Large intestine (tissue), 3 donors: Measurements from ENCODE around the gene DHRS7. TPM values are rescaled to one million over a fixed set of nuclear protein-coding genes. Genes with fewer than 3 reads are reported as not detected.

Experiments
- DNase-seq, 2 donors: peaks; one replicate each; pipeline versions ENCODE4 v3.0.0 to v3.0.0-alpha.2; 2013
- H3K27ac ChIP-seq: one replicate; pipeline ENCODE4 v1.5.1; 2013; ENCODE audit warnings: low read length
- H3K27me3 ChIP-seq: 2 replicates; pipeline ENCODE4 v1.6.1; 2013; ENCODE audit warnings: low read length; ENCODE audit not compliant: control insufficient read depth, insufficient read depth
- H3K36me3 ChIP-seq: 2 replicates; pipeline ENCODE4 v1.6.1; 2013; ENCODE audit warnings: low read length; ENCODE audit not compliant: control insufficient read depth, insufficient read depth
- H3K4me1 ChIP-seq: one replicate; pipeline ENCODE4 v1.6.1; 2013; ENCODE audit warnings: low read length; ENCODE audit not compliant: control insufficient read depth, insufficient read depth
- H3K4me3 ChIP-seq: one replicate; pipeline ENCODE4 v1.5.1; 2013; ENCODE audit warnings: low read length
- H3K9me3 ChIP-seq: one replicate; pipeline ENCODE4 v1.6.1; 2013; ENCODE audit warnings: mild to moderate bottlenecking, low read depth, low read length, moderate library complexity; ENCODE audit not compliant: control insufficient read depth
- WGBS: methylation state at CpG from one replicate; pipeline ENCODE4 v1.1.5; 2013; ENCODE audit warnings: low lambda C conversion rate; ENCODE audit not compliant: insufficient coverage; 5-methylcytosine and 5-hydroxymethylcytosine counted together
- polyA plus RNA-seq: library from polyadenylated mRNA; unstranded; fragments of 120-200 nt; gene quantifications from one replicate; pipeline ENCODE4 v1.2.1, GENCODE V29; 2013

The DHRS7 gene
- polyA plus RNA-seq, 1 donor = 281 TPM

DNA sequence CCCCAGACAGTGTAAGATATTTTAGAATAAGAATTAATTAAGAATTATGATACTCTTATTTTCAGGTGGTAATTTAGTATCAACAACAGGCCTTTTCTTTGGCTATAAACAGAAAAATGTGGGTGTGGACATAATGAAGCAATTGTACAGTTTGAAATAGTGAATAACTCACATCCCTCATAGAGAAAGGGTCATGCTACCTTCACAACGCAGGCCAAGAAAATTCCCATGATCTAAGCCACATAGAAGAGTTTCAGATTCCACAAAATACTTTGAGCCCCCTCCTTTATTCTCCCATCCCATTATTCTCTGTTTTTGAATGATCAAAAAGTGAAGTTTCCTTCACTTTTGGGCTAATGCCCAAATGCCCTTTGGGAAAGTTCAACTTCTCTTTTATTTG, 23.5 kb upstream of the DHRS7 start:
- no peaks in the 10 kb centered on the region for H3K4me1 ChIP-seq
- peaks cover 4% of the 10 kb centered on the region for H3K27me3 ChIP-seq
- H3K36me3 ChIP-seq = no peaks in the 10 kb centered on the region
- no peak for DNase-seq
- no peak overlapping the region for H3K4me3 ChIP-seq
- H3K9me3 ChIP-seq = no peaks in the 10 kb centered on the region
- no CpG with 5 or more reads among the region's 1 CpG for WGBS
- H3K27ac ChIP-seq = no peak overlapping the region

GRCh38 chr14:60188115-60188514, 22.9 kb upstream of the DHRS7 start:
- no peak for DNase-seq
- Histone ChIP-seq H3K27ac (no peak overlapping the region), H3K4me3 (no peak overlapping the region), H3K4me1 (no peaks in the 10 kb centered on the region), H3K9me3 (no peaks in the 10 kb centered on the region), H3K27me3 (peaks cover 4% of the 10 kb centered on the region), H3K36me3 (no peaks in the 10 kb centered on the region)
- WGBS = no CpG with 5 or more reads among the region's 3 CpGs

DNA sequence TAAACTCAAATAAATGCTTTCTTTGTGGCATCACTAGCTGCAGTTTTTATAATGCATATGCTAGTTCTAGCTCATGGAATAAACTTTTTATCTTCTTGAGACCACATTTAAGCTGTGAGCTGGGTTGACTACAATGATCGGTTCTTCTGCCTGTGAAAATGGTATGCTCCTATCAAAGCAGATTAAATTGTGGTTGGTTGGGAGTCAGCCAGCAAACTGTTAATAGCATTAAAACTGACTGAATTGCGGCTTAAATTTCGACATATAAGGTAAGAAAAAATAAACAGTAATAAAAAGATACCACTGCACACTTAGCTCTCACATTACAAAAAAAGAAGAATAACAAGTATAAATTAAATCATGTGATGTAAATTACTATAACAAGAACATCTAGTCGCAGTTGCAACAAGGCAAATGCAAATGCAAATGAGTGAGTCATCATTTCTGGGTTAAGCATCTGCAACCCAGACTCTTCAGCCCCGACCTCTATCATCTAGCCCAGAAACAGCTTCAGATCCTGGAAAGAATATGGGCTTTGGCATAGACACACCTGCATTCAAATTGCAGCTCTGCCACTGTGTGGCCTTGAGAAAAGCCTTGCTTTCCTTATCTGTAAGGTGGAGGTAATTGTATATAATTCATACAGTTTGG, 19.8 kb upstream of the DHRS7 start:
- Histone ChIP-seq H3K27me3 (no peaks in the 10 kb centered on the region), H3K4me3 (no peak overlapping the region), H3K27ac (no peak overlapping the region), H3K4me1 (no peaks in the 10 kb centered on the region), H3K9me3 (no peaks in the 10 kb centered on the region), H3K36me3 (no peaks in the 10 kb centered on the region)
- DNase-seq = no peak
- 80% methylated on average over 1 of the region's 5 CpGs for WGBS

GRCh38 chr14:60184146-60184904, 19.1 kb upstream of the DHRS7 start:
- Histone ChIP-seq H3K4me1 (no peaks in the 10 kb centered on the region), H3K9me3 (no peaks in the 10 kb centered on the region), H3K4me3 (peak overlapping the region; percentile 29), H3K36me3 (no peaks in the 10 kb centered on the region), H3K27ac (no peak overlapping the region), H3K27me3 (no peaks in the 10 kb centered on the region)
- DNase-seq = peak; percentile 40 to 61
- WGBS = 0% methylated on average over 3 of the region's 5 CpGs

DNA sequence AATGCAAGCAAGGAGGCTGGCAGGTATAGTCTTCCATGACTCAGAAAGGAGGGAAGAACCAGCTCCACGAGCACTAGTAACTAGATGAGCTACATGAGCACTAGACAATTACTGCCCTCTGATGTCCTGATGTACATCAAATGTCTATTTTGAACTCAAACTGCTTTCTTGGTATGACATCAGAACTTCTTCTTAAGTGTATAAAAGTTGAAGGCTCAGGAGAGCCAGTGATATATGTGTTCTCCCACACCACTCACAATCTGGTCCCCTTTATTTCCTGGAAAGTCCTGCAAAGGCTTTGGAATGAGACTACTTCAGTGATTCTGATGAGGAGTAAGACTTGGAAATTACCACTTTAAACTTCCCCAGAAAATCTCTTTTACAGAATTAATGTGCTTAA, 18.5 kb upstream of the DHRS7 start:
- no CpG with 5 or more reads among the region's 1 CpG for WGBS

GRCh38 chr14:60183138-60183537, 17.9 kb upstream of the DHRS7 start:
- H3K9me3 ChIP-seq = no peaks in the 10 kb centered on the region
- DNase-seq = no peak
- no peaks in the 10 kb centered on the region for H3K4me1 ChIP-seq
- no peak overlapping the region for H3K4me3 ChIP-seq
- H3K27ac ChIP-seq = no peak overlapping the region
- no peaks in the 10 kb centered on the region for H3K36me3 ChIP-seq
- no peaks in the 10 kb centered on the region for H3K27me3 ChIP-seq
- WGBS = no CpG with 5 or more reads among the region's 3 CpGs

More for the DNA sequence above, 18.5 kb upstream of the DHRS7 start:
- Histone ChIP-seq H3K4me3 (peak overlapping the region; percentile 29), H3K9me3 (no peaks in the 10 kb centered on the region), H3K36me3 (no peaks in the 10 kb centered on the region), H3K4me1 (no peaks in the 10 kb centered on the region), H3K27me3 (no peaks in the 10 kb centered on the region), H3K27ac (no peak overlapping the region)
- no peak for DNase-seq

DNA sequence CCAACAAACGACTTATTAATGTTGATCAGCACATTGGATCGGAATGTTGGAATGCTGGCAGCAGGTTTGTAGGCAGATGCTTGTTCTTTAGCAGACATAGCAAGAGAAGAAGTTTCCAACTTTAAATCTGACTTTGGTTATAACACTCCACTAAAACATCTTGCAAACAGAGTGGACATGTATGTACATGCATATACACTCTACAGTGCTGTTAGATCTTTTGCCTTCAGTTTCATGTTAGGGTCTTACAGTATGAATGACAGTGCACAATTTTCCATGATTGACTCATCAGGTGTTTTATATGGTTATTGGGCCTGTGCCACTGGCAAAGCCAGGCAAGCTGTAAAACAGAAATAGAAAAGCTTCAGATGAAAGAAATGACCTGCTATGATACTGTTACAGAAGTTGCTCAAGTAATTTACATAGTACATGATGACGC, 14.3 kb upstream of the DHRS7 start:
- Histone ChIP-seq H3K9me3 (no peaks in the 10 kb centered on the region), H3K27ac (no peak overlapping the region), H3K36me3 (no peaks in the 10 kb centered on the region), H3K27me3 (no peaks in the 10 kb centered on the region), H3K4me1 (no peaks in the 10 kb centered on the region), H3K4me3 (no peak overlapping the region)
- no peak for DNase-seq
- WGBS = 92% methylated on average over 2 of the region's 3 CpGs

GRCh38 chr14:60178820-60179219, 13.6 kb upstream of the DHRS7 start:
- Histone ChIP-seq H3K4me1 (no peaks in the 10 kb centered on the region), H3K9me3 (no peaks in the 10 kb centered on the region), H3K27ac (no peak overlapping the region), H3K27me3 (no peaks in the 10 kb centered on the region), H3K4me3 (no peak overlapping the region), H3K36me3 (no peaks in the 10 kb centered on the region)
- 100% methylated on average over 1 of the region's 1 CpG for WGBS
- no peak for DNase-seq

DNA sequence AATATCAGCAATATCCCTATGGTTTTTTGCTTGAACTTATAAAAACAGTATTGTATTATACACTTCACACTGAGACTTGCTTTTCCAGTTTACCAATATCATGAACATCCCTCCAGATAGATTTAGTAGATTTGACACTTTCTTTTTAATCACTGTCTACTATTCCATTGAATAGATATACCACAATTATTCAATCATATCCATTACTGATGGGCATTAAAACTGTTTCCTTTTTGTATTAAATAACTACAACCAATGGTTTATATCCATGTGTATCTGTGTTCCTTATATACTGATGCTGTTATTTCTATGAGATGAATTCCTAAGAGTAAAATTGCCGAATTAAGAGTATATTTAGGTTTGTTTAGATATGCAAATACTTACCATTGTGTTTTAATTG, 13.0 kb upstream of the DHRS7 start:
- H3K4me1 ChIP-seq = no peaks in the 10 kb centered on the region
- no peaks in the 10 kb centered on the region for H3K27me3 ChIP-seq
- no CpG with 5 or more reads among the region's 1 CpG for WGBS
- H3K9me3 ChIP-seq = no peaks in the 10 kb centered on the region
- no peak overlapping the region for H3K27ac ChIP-seq
- no peak overlapping the region for H3K4me3 ChIP-seq
- H3K36me3 ChIP-seq = no peaks in the 10 kb centered on the region
- DNase-seq = no peak

- H3K4me3 ChIP-seq = no peak overlapping the region
- no CpG with 5 or more reads among the region's 2 CpGs for WGBS
- no peak overlapping the region for H3K27ac ChIP-seq
- H3K9me3 ChIP-seq = no peaks in the 10 kb centered on the region
- no peaks in the 10 kb centered on the region for H3K36me3 ChIP-seq
- H3K27me3 ChIP-seq = no peaks in the 10 kb centered on the region
- no peaks in the 10 kb centered on the region for H3K4me1 ChIP-seq
- DNase-seq = no peak
Observed at GRCh38 chr14:60175255-60175902, 10.2 kb upstream of the DHRS7 start.
